CD14-positive monocyte (primary cell): ENCODE results near the gene OFD1. TPM values are rescaled to one million over a fixed set of nuclear protein-coding genes. Genes with fewer than 3 reads are reported as not detected.

ENCODE experiments used
- DNase-seq, 3 donors: peaks; one replicate each; pipeline ENCODE4 v3.0.0-alpha.2; 2011 to 2022
- H2AFZ ChIP-seq: 2 replicates; pipeline ENCODE4 v1.6.0; 2012; ENCODE audit warnings: mild to moderate bottlenecking, low read depth, low read length, inconsistent platforms; ENCODE audit not compliant: insufficient read depth, poor library complexity, severe bottlenecking
- H3K27ac ChIP-seq, 2 donors: 1 replicate in 1 of 2; 2 replicates in 1 of 2; pipeline ENCODE4 v1.5.1; 2012 to 2013; ENCODE audit warnings: low read length in 2 of 2, control low read depth in 1 of 2, inconsistent platforms in 1 of 2, low read depth in 1 of 2, mild to moderate bottlenecking in 1 of 2
- H3K27me3 ChIP-seq, 2 donors: one replicate each; pipeline versions ENCODE4 v1.6.0 to v1.6.1; 2011 to 2013; ENCODE audit warnings: low read length in 2 of 2; ENCODE audit not compliant: control insufficient read depth in 2 of 2, insufficient read depth in 2 of 2
- H3K36me3 ChIP-seq, 2 donors: replicated peaks in 1 of 2; 1 replicate in 1 of 2; 2 replicates in 1 of 2; pipeline versions ENCODE4 v1.5.1 to v1.6.1; 2012 to 2013; ENCODE audit warnings: low read length in 2 of 2, control low read depth in 1 of 2, inconsistent platforms in 1 of 2, mild to moderate bottlenecking in 1 of 2; ENCODE audit not compliant: insufficient read depth in 2 of 2, control insufficient read depth in 1 of 2
- H3K4me1 ChIP-seq, 2 donors: 1 replicate in 1 of 2; 2 replicates in 1 of 2; pipeline versions ENCODE4 v1.5.1 to v1.6.1; 2012 to 2013; ENCODE audit warnings: low read length in 2 of 2, control low read depth in 1 of 2, inconsistent platforms in 1 of 2, mild to moderate bottlenecking in 1 of 2, moderate library complexity in 1 of 2; ENCODE audit not compliant: insufficient read depth in 2 of 2, control insufficient read depth in 1 of 2
- H3K4me2 ChIP-seq: replicated peaks from 2 replicates; pipeline ENCODE3; 2012; ENCODE audit warnings: low read length, moderate library complexity, mild to moderate bottlenecking; ENCODE audit not compliant: poor library complexity, severe bottlenecking; ENCODE audit errors: extremely low read depth
- H3K4me3 ChIP-seq, 3 experiments: fragments of 200-600 bp in 1 of 3; sonication (generic) in 1 of 3; replicated peaks in 1 of 3; 1 replicate in 2 of 3; 2 replicates in 1 of 3; pipeline ENCODE4 v1.5.1; 2011 to 2013; ENCODE audit warnings: low read length in 3 of 3, mild to moderate bottlenecking in 3 of 3, control low read depth in 2 of 3, low read depth in 2 of 3, inconsistent platforms in 1 of 3, moderate library complexity in 1 of 3
- H3K79me2 ChIP-seq: 2 replicates; pipeline ENCODE4 v1.6.0; 2012; ENCODE audit warnings: mild to moderate bottlenecking, control low read depth, inconsistent platforms, low read length, moderate library complexity; ENCODE audit not compliant: insufficient read depth
- H3K9ac ChIP-seq: 2 replicates; pipeline ENCODE4 v1.6.0; 2017; ENCODE audit warnings: low read length, mild to moderate bottlenecking; ENCODE audit not compliant: insufficient read depth, poor library complexity, severe bottlenecking
- H3K9me3 ChIP-seq, 2 donors: replicated peaks in 1 of 2; 1 replicate in 1 of 2; 2 replicates in 1 of 2; pipeline versions ENCODE4 v1.5.1 to v1.6.1; 2012 to 2013; ENCODE audit warnings: low read length in 2 of 2, control low read depth in 1 of 2; ENCODE audit not compliant: control insufficient read depth in 1 of 2, insufficient read depth in 1 of 2
- H4K20me1 ChIP-seq: 2 replicates; pipeline ENCODE4 v1.6.0; 2012; ENCODE audit warnings: mild to moderate bottlenecking, low read length, control low read depth, moderate library complexity; ENCODE audit not compliant: insufficient read depth
- H3K27ac Mint-ChIP-seq, 7 donors: one replicate each; pipeline ENCODE4 v1.8.0; 2020; ENCODE audit warnings: mild to moderate bottlenecking in 7 of 7, mixed read lengths in 7 of 7, moderate library complexity in 6 of 7, inconsistent platforms in 2 of 7
- H3K27me3 Mint-ChIP-seq, 3 donors: one replicate each; pipeline ENCODE4 v1.8.0; 2021 to 2022; ENCODE audit warnings: low read depth in 3 of 3, mild to moderate bottlenecking in 3 of 3, mixed read lengths in 3 of 3, moderate library complexity in 3 of 3, inconsistent platforms in 1 of 3
- H3K36me3 Mint-ChIP-seq, 2 donors: one replicate each; pipeline ENCODE4 v1.8.0; 2020; ENCODE audit warnings: mixed read lengths in 2 of 2, inconsistent platforms in 1 of 2, mild to moderate bottlenecking in 1 of 2
- H3K4me1 Mint-ChIP-seq: one replicate; pipeline ENCODE4 v1.8.0; 2020; ENCODE audit warnings: mild to moderate bottlenecking, mixed read lengths
- H3K4me3 Mint-ChIP-seq, 2 donors: one replicate each; pipeline ENCODE4 v1.8.0; 2020; ENCODE audit warnings: mild to moderate bottlenecking in 2 of 2, mixed read lengths in 2 of 2, moderate library complexity in 1 of 2
- H3K9me3 Mint-ChIP-seq, 7 donors: one replicate each; pipeline ENCODE4 v1.8.0; 2020 to 2022; ENCODE audit warnings: mixed read lengths in 7 of 7, mild to moderate bottlenecking in 6 of 7, moderate library complexity in 6 of 7, inconsistent platforms in 2 of 7
- CTCF ChIP-seq: fragments of 200-600 bp; IDR thresholded peaks from one replicate; pipeline ENCODE4 v1.8.0; 2022; ENCODE audit warnings: antibody characterized with exemption, mild to moderate bottlenecking
- WGBS: methylation state at CpG from one replicate; pipeline ENCODE4 v1.1.5; 2013; ENCODE audit warnings: missing lambda C conversion rate; ENCODE audit not compliant: insufficient coverage; 5-methylcytosine and 5-hydroxymethylcytosine counted together
- intact Hi-C, 2 donors: fragments of 100-400 bp; cut with micrococcal nuclease; formaldehyde crosslinking; loops; one replicate each; pipeline versions ENCODE4 v1.15.0 to v1.15.1; 2023
- polyA plus RNA-seq, 3 donors: library from polyadenylated mRNA; depleted of rRNA in 1 of 3; unstranded in 2 of 3; stranded (reverse) in 1 of 3; fragments of 300-500 nt in 2 of 3; fragments of >200 nt in 1 of 3; fragmentation: Illumina TruSeq in 2 of 3; gene quantifications; 1 replicate in 2 of 3; 2 replicates in 1 of 3; pipeline ENCODE4 v1.2.3, GENCODE V29; 2012 to 2021

The OFD1 gene
- polyA plus RNA-seq, 3 donors = 2.4 to 10.2 (median 2.9) TPM

DNA sequence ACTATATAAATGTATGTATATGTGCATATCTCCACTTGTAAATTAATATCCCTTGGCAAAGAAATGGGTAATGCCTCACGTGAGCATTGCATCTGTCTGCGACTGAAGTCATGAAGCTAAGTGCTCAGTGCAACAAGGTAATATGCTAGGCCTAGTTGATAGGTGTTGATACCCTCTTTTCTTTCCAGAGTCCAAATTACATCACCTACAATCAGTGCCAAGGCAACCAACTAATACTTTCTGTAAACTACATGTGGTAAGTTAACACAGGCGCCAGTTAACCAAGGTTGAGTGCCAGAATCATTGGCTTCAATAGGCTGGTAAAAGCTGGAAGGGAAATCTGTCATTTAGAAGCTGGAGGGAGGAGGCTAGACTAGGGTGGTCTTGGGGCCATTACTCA, 41.3 kb downstream of the OFD1 start:
- Histone ChIP-seq H3K79me2 (no peaks in the 10 kb centered on the region), H3K27ac (no peak overlapping the region), H2AFZ (no peak overlapping the region), H3K9ac (no peak overlapping the region), H3K9me3 (no peaks in the 10 kb centered on the region), H4K20me1 (no peaks in the 10 kb centered on the region), H3K4me3 (no peak overlapping the region), H3K36me3 (peaks cover 7 to 9% of the 10 kb centered on the region in 2 donors), H3K4me1 (peaks cover 0 to 3% of the 10 kb centered on the region in 2 donors), H3K27me3 (peaks cover 0 to 2% of the 10 kb centered on the region in 2 donors), H3K4me2 (no peak overlapping the region)
- peaks cover 7% of the 10 kb centered on the region for H3K4me1 Mint-ChIP-seq
- no peak for TF ChIP-seq CTCF
- WGBS = no CpG with 5 or more reads among the region's 3 CpGs
- no peak for DNase-seq
- no peaks in the 10 kb centered on the region for H3K9me3 Mint-ChIP-seq
- H3K4me3 Mint-ChIP-seq = no peak overlapping the region
- H3K36me3 Mint-ChIP-seq = peaks cover 13 to 18% of the 10 kb centered on the region in 2 donors
- intact Hi-C loops = no loop called here
- H3K27me3 Mint-ChIP-seq = peaks cover 0 to 14% (median 0%) of the 10 kb centered on the region in 3 donors
- no peak overlapping the region for H3K27ac Mint-ChIP-seq

GRCh38 chrX:13776387-13776786, 41.8 kb downstream of the OFD1 start:
- 100% methylated on average over 1 of the region's 4 CpGs for WGBS
- DNase-seq = no peak
- no peaks in the 10 kb centered on the region for H3K9me3 Mint-ChIP-seq

More at GRCh38 chrX:13776387-13776786, 41.8 kb downstream of the OFD1 start:
- peaks cover 0 to 2% of the 10 kb centered on the region in 2 donors for H3K27me3 ChIP-seq
- Mint-ChIP-seq H3K4me1 (peaks cover 9% of the 10 kb centered on the region), H3K4me3 (no peak overlapping the region), H3K27me3 (peaks cover 0 to 16% (median 0%) of the 10 kb centered on the region in 3 donors), H3K36me3 (peaks cover 13 to 18% of the 10 kb centered on the region in 2 donors), H3K27ac (no peak overlapping the region)
- H3K9me3 ChIP-seq = no peaks in the 10 kb centered on the region
- H3K9ac ChIP-seq = no peak overlapping the region
- no peaks in the 10 kb centered on the region for H3K79me2 ChIP-seq
- no peak overlapping the region for H2AFZ ChIP-seq
- no peak for TF ChIP-seq CTCF
- intact Hi-C loops = no loop called here
- no peaks in the 10 kb centered on the region for H4K20me1 ChIP-seq
- no peak overlapping the region for H3K4me3 ChIP-seq
- peaks cover 0 to 5% of the 10 kb centered on the region in 2 donors for H3K4me1 ChIP-seq
- peaks cover 7 to 9% of the 10 kb centered on the region in 2 donors for H3K36me3 ChIP-seq
- H3K27ac ChIP-seq = no peak overlapping the region
- no peak overlapping the region for H3K4me2 ChIP-seq
